Fibroblast of lung (primary cell): ENCODE measurements around the gene GALNT2. TPM values are rescaled to one million over a fixed set of nuclear protein-coding genes. Genes with fewer than 3 reads are reported as not detected.

Experiments
- DNase-seq, 2 donors: peaks; one replicate each; pipeline versions ENCODE4 v3.0.0 to v3.0.0-alpha.2; 2010; ENCODE audit warnings: low read depth in 2 of 2
- H2AFZ ChIP-seq: 2 replicates; pipeline ENCODE4 v1.5.1; 2012; ENCODE audit warnings: low read length, control low read depth, inconsistent platforms
- H3K27ac ChIP-seq: 2 replicates; pipeline ENCODE4 v1.5.1; 2011; ENCODE audit warnings: low read length, control low read depth; ENCODE audit not compliant: insufficient read depth
- H3K27me3 ChIP-seq: 2 replicates; pipeline ENCODE4 v1.5.1; 2011; ENCODE audit warnings: mild to moderate bottlenecking, low read length; ENCODE audit not compliant: control insufficient read depth, insufficient read depth
- H3K36me3 ChIP-seq: 2 replicates; pipeline ENCODE4 v1.5.1; 2011; ENCODE audit warnings: low read length; ENCODE audit not compliant: control insufficient read depth, insufficient read depth
- H3K4me1 ChIP-seq: 2 replicates; pipeline ENCODE4 v1.5.1; 2011; ENCODE audit warnings: low read length; ENCODE audit not compliant: control insufficient read depth, insufficient read depth; ENCODE audit errors: extremely low read depth
- H3K4me2 ChIP-seq: 2 replicates; pipeline ENCODE4 v1.5.1; 2011; ENCODE audit warnings: low read length, control low read depth; ENCODE audit not compliant: insufficient read depth; ENCODE audit errors: extremely low read depth
- H3K4me3 ChIP-seq, 4 experiments: fragments of 200-600 bp in 1 of 4; sonication (generic) in 1 of 4; replicated peaks in 1 of 4; 2 replicates each; pipeline ENCODE4 v1.5.1; 2011 to 2016; ENCODE audit warnings: low read length in 4 of 4, low read depth in 3 of 4, mild to moderate bottlenecking in 3 of 4, control low read depth in 2 of 4, inconsistent platforms in 1 of 4, mixed read lengths in 1 of 4; ENCODE audit not compliant: insufficient read depth in 1 of 4; ENCODE audit errors: control extremely low read depth in 1 of 4
- H3K79me2 ChIP-seq: 2 replicates; pipeline ENCODE4 v1.5.1; 2012; ENCODE audit warnings: mild to moderate bottlenecking, low read length, inconsistent platforms; ENCODE audit not compliant: control insufficient read depth, insufficient read depth
- H3K9ac ChIP-seq: 2 replicates; pipeline ENCODE4 v1.5.1; 2011; ENCODE audit warnings: mild to moderate bottlenecking, low read length, control low read depth; ENCODE audit not compliant: insufficient read depth
- H3K9me3 ChIP-seq: 2 replicates; pipeline ENCODE4 v1.5.1; 2012; ENCODE audit warnings: low read depth, low read length; ENCODE audit not compliant: control insufficient read depth, insufficient read depth
- H4K20me1 ChIP-seq: 2 replicates; pipeline ENCODE4 v1.5.1; 2011; ENCODE audit warnings: low read length; ENCODE audit not compliant: control insufficient read depth, insufficient read depth; ENCODE audit errors: extremely low read depth
- EZH2 ChIP-seq: IDR thresholded peaks from 2 replicates; pipeline ENCODE4 v1.5.1; 2012; ENCODE audit warnings: low read length, control low read depth, mild to moderate bottlenecking; ENCODE audit errors: missing control alignments
- polyA minus RNA-seq: library from RNA; depleted of rRNA, polyadenylated mRNA; stranded (reverse); fragments of >200 nt; gene quantifications from 2 replicates; pipeline ENCODE4 v1.2.3, GENCODE V29; 2011; ENCODE audit warnings: low replicate concordance
- polyA plus RNA-seq, 2 donors: library from polyadenylated mRNA; depleted of rRNA in 1 of 2; stranded (reverse) in 1 of 2; unstranded in 1 of 2; fragments of >200 nt; gene quantifications; 2 replicates each; pipeline ENCODE4 v1.2.1, GENCODE V29; 2011 to 2012; ENCODE audit warnings: missing spikeins in 1 of 2
- total RNA-seq: library from RNA; depleted of rRNA; stranded (reverse); fragments of >200 nt; gene quantifications from 2 replicates; pipeline ENCODE4 v1.2.1, GENCODE V29; 2014
- TF ChIP-seq, protein P1 (sequence below), 2 donors: IDR thresholded peaks in 1 of 2; conservative IDR thresholded peaks in 1 of 2; 1 replicate in 1 of 2; 2 replicates in 1 of 2; pipeline ENCODE4 v1.5.1; 2011 to 2012; ENCODE audit warnings: low read length in 2 of 2, control low read depth in 1 of 2, inconsistent platforms in 1 of 2, low read depth in 1 of 2, mild to moderate bottlenecking in 1 of 2

Gene GALNT2
- total RNA-seq = 61.6 and 106 TPM in 2 replicates
- 111 and 115 TPM in 2 replicates for polyA plus RNA-seq
- polyA plus RNA-seq (2012) = 124 and 130 TPM in 2 replicates
- polyA minus RNA-seq = 76.1 and 79.5 TPM in 2 replicates

DNA sequence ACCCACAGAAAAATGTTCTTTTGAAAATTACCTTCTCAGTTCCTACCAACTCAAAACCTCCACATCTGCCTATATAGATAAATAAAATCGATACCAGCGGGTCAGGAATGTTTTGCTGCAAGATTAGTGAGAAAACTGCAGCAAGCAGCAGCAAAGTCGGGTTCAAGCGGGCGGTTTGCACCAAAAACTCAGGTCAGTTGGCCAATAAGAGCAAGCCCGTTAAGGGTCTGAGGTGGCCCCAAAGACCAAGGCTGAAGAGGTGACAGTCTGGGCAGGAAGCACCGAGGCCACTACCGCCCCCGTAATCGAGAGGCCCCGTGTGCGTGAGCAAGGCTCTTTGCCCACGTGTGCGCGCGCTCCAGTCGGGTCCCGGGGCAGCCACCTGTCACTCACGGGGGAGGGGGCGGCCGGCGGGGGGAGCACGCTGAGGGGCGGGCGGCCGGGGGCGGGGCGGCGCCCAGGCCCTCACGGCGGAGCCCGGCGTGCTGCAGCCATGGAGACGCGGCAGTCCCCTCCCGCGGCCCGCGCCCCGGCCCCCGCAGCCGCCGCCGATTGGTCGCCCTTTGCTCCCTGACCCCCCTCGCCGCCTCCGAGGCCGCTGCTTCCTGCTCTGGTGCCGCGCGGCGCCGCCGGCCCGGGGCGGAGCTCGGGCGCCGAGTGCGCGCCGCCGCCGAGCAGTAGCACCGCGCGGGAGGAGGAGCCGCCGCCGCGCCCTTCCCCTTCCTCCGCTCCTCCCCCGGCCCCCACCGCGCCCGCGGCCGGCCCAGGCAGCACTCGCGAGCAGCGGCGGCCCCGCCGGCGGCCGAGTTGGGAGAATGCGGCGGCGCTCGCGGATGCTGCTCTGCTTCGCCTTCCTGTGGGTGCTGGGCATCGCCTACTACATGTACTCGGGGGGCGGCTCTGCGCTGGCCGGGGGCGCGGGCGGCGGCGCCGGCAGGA is at the start of gene GALNT2:
Gene GALNT2, plus strand, starts transcription at position 773 of the 939 bp plus-strand sequence. Its CDS starts 43 bp downstream, at position 816.
- H4K20me1 ChIP-seq = no peaks in the 10 kb centered on the region
- no peaks in the 10 kb centered on the region for H3K27me3 ChIP-seq
- no peaks in the 10 kb centered on the region for H3K36me3 ChIP-seq
- DNase-seq = peak; percentile 78 to 82
- H3K79me2 ChIP-seq = peaks cover 42% of the 10 kb centered on the region
- peak within 1 kb of the TSS; percentile 70 to 92 (median 86) for H3K4me3 ChIP-seq
- H2AFZ ChIP-seq = peak within 1 kb of the TSS; percentile 87
- H3K9ac ChIP-seq = peak within 1 kb of the TSS; percentile 87
- peak within 1 kb of the TSS; percentile 84 for H3K27ac ChIP-seq
- H3K9me3 ChIP-seq = no peaks in the 10 kb centered on the region
- no peak for TF ChIP-seq EZH2
- TF ChIP-seq, protein P1, sequence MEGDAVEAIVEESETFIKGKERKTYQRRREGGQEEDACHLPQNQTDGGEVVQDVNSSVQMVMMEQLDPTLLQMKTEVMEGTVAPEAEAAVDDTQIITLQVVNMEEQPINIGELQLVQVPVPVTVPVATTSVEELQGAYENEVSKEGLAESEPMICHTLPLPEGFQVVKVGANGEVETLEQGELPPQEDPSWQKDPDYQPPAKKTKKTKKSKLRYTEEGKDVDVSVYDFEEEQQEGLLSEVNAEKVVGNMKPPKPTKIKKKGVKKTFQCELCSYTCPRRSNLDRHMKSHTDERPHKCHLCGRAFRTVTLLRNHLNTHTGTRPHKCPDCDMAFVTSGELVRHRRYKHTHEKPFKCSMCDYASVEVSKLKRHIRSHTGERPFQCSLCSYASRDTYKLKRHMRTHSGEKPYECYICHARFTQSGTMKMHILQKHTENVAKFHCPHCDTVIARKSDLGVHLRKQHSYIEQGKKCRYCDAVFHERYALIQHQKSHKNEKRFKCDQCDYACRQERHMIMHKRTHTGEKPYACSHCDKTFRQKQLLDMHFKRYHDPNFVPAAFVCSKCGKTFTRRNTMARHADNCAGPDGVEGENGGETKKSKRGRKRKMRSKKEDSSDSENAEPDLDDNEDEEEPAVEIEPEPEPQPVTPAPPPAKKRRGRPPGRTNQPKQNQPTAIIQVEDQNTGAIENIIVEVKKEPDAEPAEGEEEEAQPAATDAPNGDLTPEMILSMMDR (conservative IDR thresholded peaks at IDR 0.05 in 1 of 2, IDR thresholded peaks at IDR 0.05 in 1 of 2; ENCODE audit: low read depth in 1 of 2, low read length in 2 of 2) = no peak
- peaks cover 2% of the 10 kb centered on the region for H3K4me1 ChIP-seq
- peak within 1 kb of the TSS; percentile 88 for H3K4me2 ChIP-seq

DNA sequence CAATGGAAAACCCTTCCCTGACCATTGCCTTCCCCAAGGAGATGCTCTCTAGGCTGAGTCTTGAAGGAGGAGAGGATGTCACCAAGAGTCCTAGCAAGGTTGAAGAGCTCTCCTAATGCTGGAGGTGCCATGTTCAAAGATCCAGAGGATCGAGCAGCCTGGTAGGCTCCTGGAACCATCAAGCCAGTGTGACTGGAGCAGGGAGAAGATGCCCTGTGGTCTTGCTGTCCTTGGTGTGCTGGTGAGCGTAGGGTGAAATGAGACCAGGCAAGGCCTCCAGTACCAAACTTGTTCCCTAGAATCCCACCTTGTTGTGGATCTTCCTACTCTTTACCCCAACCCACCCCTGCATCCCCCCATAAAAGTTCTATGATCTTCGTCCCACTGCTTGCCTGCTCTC is 46.6 kb upstream of the GALNT2 start:
- Histone ChIP-seq H3K4me3 (no peak overlapping the region), H3K4me2 (no peak overlapping the region), H2AFZ (no peak overlapping the region), H3K4me1 (no peaks in the 10 kb centered on the region), H4K20me1 (no peaks in the 10 kb centered on the region), H3K27me3 (no peaks in the 10 kb centered on the region), H3K9me3 (no peaks in the 10 kb centered on the region), H3K36me3 (no peaks in the 10 kb centered on the region), H3K27ac (no peak overlapping the region), H3K79me2 (no peaks in the 10 kb centered on the region), H3K9ac (no peak overlapping the region)
- no peak for TF ChIP-seq EZH2
- TF ChIP-seq, protein P1 (conservative IDR thresholded peaks at IDR 0.05 in 1 of 2, IDR thresholded peaks at IDR 0.05 in 1 of 2; ENCODE audit: low read depth in 1 of 2, low read length in 2 of 2) = no peak
- DNase-seq = no peak

DNA sequence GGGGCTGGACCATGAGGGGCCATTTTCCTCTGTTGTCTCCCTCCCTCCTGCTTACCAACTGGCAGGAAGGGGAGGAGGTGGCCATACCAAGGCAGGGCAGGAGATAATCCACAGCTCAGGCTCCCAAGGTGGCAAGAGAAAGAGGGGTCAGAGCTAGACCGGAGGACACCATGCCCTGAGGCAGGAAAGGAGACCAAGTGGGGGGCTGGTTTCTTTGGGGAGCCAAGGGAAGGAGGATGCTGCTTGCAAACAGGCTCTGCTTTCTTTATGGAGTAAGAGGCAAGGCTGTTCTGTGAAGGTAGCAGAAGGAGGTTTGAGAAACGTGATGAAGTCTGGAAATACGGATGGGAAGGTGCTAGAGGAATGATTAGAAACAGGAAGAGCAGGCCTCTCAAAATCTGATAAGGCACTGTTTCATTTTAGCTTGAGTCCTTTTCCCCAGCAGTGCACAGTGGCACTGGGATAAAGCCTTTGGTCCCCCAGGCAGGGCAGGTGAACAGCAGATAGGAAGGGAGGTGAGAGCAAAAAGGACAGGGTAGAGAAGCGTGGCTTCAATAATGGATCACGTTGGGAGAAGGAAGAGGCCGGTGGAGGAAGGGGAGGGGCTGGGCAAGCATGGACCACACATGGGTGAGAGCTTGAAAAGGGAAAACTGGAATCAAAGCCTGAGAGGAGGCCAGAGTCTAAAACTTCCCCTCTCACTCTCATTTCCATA is 44.2 kb upstream of the GALNT2 start:
- Histone ChIP-seq H3K4me2 (no peak overlapping the region), H3K4me3 (no peak overlapping the region), H3K79me2 (no peaks in the 10 kb centered on the region), H3K9me3 (no peaks in the 10 kb centered on the region), H2AFZ (no peak overlapping the region), H3K9ac (no peak overlapping the region), H3K27ac (no peak overlapping the region), H3K4me1 (no peaks in the 10 kb centered on the region), H3K36me3 (no peaks in the 10 kb centered on the region), H3K27me3 (no peaks in the 10 kb centered on the region), H4K20me1 (no peaks in the 10 kb centered on the region)
- no peak for DNase-seq
- TF ChIP-seq, protein P1 (conservative IDR thresholded peaks at IDR 0.05 in 1 of 2, IDR thresholded peaks at IDR 0.05 in 1 of 2; ENCODE audit: low read depth in 1 of 2, low read length in 2 of 2) = no peak
- no peak for TF ChIP-seq EZH2
